Endodermal cell (in vitro differentiated cells): ENCODE results near the gene MACROD2. TPM values are rescaled to one million over a fixed set of nuclear protein-coding genes. Genes with fewer than 3 reads are reported as not detected.

Experiments
- DNase-seq: peaks from one replicate; pipeline ENCODE4 v3.0.0-alpha.2; 2017
- H3K27ac ChIP-seq: 2 replicates; pipeline ENCODE4 v1.5.1; 2013; ENCODE audit warnings: mild to moderate bottlenecking, low read depth, low read length, moderate library complexity
- H3K27me3 ChIP-seq: 2 replicates; pipeline ENCODE4 v1.6.1; 2013; ENCODE audit warnings: mild to moderate bottlenecking, low read length, moderate library complexity; ENCODE audit not compliant: insufficient read depth, control insufficient read depth, poor library complexity, severe bottlenecking
- H3K36me3 ChIP-seq: 2 replicates; pipeline ENCODE4 v1.7.0; 2013; ENCODE audit warnings: mild to moderate bottlenecking, low read length, moderate library complexity; ENCODE audit not compliant: control insufficient read depth, insufficient read depth
- H3K4me1 ChIP-seq: one replicate; pipeline ENCODE4 v1.7.0; 2013; ENCODE audit warnings: low read length; ENCODE audit not compliant: control insufficient read depth, insufficient read depth
- H3K4me3 ChIP-seq: 2 replicates; pipeline ENCODE4 v1.5.1; 2013; ENCODE audit warnings: mild to moderate bottlenecking, low read length, moderate library complexity
- H3K9ac ChIP-seq: 2 replicates; pipeline ENCODE4 v1.6.1; 2013; ENCODE audit warnings: mild to moderate bottlenecking, low read length, moderate library complexity; ENCODE audit not compliant: poor library complexity, severe bottlenecking; ENCODE audit errors: extremely low read depth
- H3K9me3 ChIP-seq: 2 replicates; pipeline ENCODE4 v1.6.1; 2013; ENCODE audit warnings: mild to moderate bottlenecking, low read length, moderate library complexity; ENCODE audit not compliant: control insufficient read depth
- H3K27ac Mint-ChIP-seq: 2 replicates; pipeline ENCODE4 v1.8.0; 2020; ENCODE audit warnings: mixed read lengths
- H3K27me3 Mint-ChIP-seq: 2 replicates; pipeline ENCODE4 v1.8.0; 2021; ENCODE audit warnings: mild to moderate bottlenecking, mixed read lengths; ENCODE audit not compliant: insufficient read depth
- H3K36me3 Mint-ChIP-seq: 2 replicates; pipeline ENCODE4 v1.8.0; 2020; ENCODE audit warnings: low read depth, mixed read lengths
- H3K4me1 Mint-ChIP-seq: 2 replicates; pipeline ENCODE4 v1.8.0; 2020; ENCODE audit warnings: mixed read lengths
- H3K4me3 Mint-ChIP-seq: 2 replicates; pipeline ENCODE4 v1.8.0; 2020; ENCODE audit warnings: mild to moderate bottlenecking, moderate library complexity, mixed read lengths
- H3K9me3 Mint-ChIP-seq: 2 replicates; pipeline ENCODE4 v1.8.0; 2020; ENCODE audit warnings: mild to moderate bottlenecking, mixed read lengths
- CTCF ChIP-seq: fragments of 200-600 bp; sonication (generic); conservative IDR thresholded peaks from 2 replicates; pipeline ENCODE4 v1.5.0; 2021; ENCODE audit warnings: antibody characterized with exemption, mild to moderate bottlenecking
- WGBS, 2 experiments: methylation state at CpG; one replicate each; pipeline versions ENCODE4 v1.1.5 to v1.1.7; 2013; ENCODE audit warnings: missing lambda C conversion rate in 2 of 2, mixed read lengths in 1 of 2; ENCODE audit not compliant: insufficient coverage in 1 of 2, insufficient read length in 1 of 2; 5-methylcytosine and 5-hydroxymethylcytosine counted together
- total RNA-seq, 2 donors: library from RNA; stranded (reverse); fragmentation: NEBNext Ultra II Directional in 1 of 2; extraction: Animal tissue kit (Norgen Biotek cat#: 25700) in 1 of 2; gene quantifications; 2 replicates in 1 of 2; 3 replicates in 1 of 2; pipeline ENCODE4 v1.2.1, GENCODE V29; 2021

Gene MACROD2
- total RNA-seq, 2 donors from 2014 or later, result 2.3 to 4.8 TPM

DNA sequence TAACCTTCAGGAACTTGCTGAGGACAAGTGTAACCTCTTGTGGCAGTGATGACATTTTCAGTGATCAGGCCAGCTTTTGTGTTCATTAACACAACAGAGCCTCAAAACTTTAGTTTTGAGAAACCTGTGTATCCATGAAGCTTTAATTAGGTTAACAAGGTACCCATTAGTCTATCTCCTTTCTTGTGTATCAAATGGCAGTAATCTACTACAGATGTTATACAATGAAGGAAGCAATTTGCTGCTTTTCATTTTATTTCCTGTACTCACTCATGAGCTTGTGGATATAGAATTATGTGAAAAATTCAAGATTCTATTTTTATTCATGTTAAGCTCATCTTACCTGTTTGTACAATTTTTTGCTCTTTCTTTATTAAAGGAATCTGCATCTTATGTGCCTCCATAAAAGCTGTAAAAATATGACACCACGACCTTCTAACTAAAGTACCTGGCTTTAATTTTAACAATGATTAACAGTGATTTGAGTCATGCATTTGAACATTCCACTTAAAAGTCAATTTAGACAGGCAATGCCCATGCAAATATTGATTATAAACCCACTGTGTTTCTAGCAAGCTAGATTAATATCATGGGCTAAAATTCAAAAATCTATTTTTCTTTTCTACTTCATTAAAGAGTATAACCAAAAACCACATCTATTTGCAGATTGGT is 1680.6 kb downstream of the MACROD2 start:
- Mint-ChIP-seq H3K9me3 (no peaks in the 10 kb centered on the region), H3K4me3 (no peak overlapping the region), H3K4me1 (peaks cover 9% of the 10 kb centered on the region), H3K27me3 (no peaks in the 10 kb centered on the region), H3K27ac (no peak overlapping the region), H3K36me3 (no peaks in the 10 kb centered on the region)
- Histone ChIP-seq H3K9ac (no peak overlapping the region), H3K36me3 (no peaks in the 10 kb centered on the region), H3K27ac (no peak overlapping the region), H3K4me1 (peaks cover 6% of the 10 kb centered on the region), H3K9me3 (no peaks in the 10 kb centered on the region), H3K27me3 (no peaks in the 10 kb centered on the region), H3K4me3 (no peak overlapping the region)
- DNase-seq, result no peak
- WGBS, 2 experiments, result 91 to 93% methylated on average over 1 of the region's 1 CpG
- no peak for TF ChIP-seq CTCF

DNA sequence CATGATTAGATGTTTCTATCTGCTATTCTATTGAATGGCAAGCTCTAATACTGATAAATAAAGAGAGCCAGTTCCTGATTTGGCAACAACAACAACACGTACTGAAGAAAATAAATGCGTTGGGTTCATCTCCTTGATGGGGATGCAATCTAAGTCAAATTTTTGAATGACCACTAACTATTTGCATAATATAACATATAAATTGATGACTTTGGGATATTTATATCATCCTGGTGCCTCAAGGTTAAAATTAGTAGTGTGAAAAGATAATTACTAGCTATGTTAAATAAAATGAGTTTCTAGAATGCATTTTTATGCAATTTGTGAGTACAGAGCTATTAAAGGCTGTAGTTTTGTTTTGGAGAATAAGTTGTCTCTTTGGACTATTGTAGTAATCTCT is 1681.5 kb downstream of the MACROD2 start:
- H3K4me3 Mint-ChIP-seq, result no peak overlapping the region
- H3K27me3 ChIP-seq, result no peaks in the 10 kb centered on the region
- WGBS, 2 experiments, result 90% methylated on average over 2 of the region's 2 CpGs; no CpG with 5 or more reads in 1 of the 2 experiments
- H3K9me3 Mint-ChIP-seq, result no peaks in the 10 kb centered on the region
- H3K4me3 ChIP-seq, result no peak overlapping the region
- no peaks in the 10 kb centered on the region for H3K27me3 Mint-ChIP-seq
- no peak overlapping the region for H3K9ac ChIP-seq
- TF ChIP-seq CTCF, result no peak
- no peaks in the 10 kb centered on the region for H3K9me3 ChIP-seq
- H3K4me1 Mint-ChIP-seq, result peaks cover 12% of the 10 kb centered on the region
- peaks cover 7% of the 10 kb centered on the region for H3K4me1 ChIP-seq
- H3K27ac ChIP-seq, result no peak overlapping the region
- DNase-seq, result no peak
- no peaks in the 10 kb centered on the region for H3K36me3 ChIP-seq
- H3K27ac Mint-ChIP-seq, result no peak overlapping the region
- no peaks in the 10 kb centered on the region for H3K36me3 Mint-ChIP-seq

- no peaks in the 10 kb centered on the region for H3K36me3 Mint-ChIP-seq
- Histone ChIP-seq H3K27ac (no peak overlapping the region), H3K4me3 (no peak overlapping the region), H3K9ac (no peak overlapping the region), H3K36me3 (no peaks in the 10 kb centered on the region), H3K4me1 (peaks cover 7% of the 10 kb centered on the region), H3K27me3 (no peaks in the 10 kb centered on the region), H3K9me3 (no peaks in the 10 kb centered on the region)
- H3K4me3 Mint-ChIP-seq, result no peak overlapping the region
- H3K4me1 Mint-ChIP-seq, result peaks cover 15% of the 10 kb centered on the region
- 93 to 100% methylated on average over 1 to 2 of the region's 2 CpGs for WGBS, 2 experiments
- no peak for TF ChIP-seq CTCF
- H3K27ac Mint-ChIP-seq, result no peak overlapping the region
- H3K27me3 Mint-ChIP-seq, result no peaks in the 10 kb centered on the region
- no peak for DNase-seq
- no peaks in the 10 kb centered on the region for H3K9me3 Mint-ChIP-seq
Measured at GRCh38 chr20:15682690-15683089, 1687.4 kb downstream of the MACROD2 start.
